WTC11 (cell line): ENCODE data around the gene BCL7A. TPM values are rescaled to one million over a fixed set of nuclear protein-coding genes. Genes with fewer than 3 reads are reported as not detected.

Source experiments
- ATAC-seq: fragments of 200-7000 bp; cut with Tn5 transposase; 2 replicates; pipeline ENCODE4 v1.10.0; 2021; ENCODE audit warnings: mild to moderate bottlenecking, moderate library complexity
- CTCF ChIA-PET: fragments of 300-600 bp; sonication (Branson Sonifier 250); formaldehyde crosslinking; loops from one replicate; lab custom pipeline; 2021; ENCODE audit warnings: antibody characterized with exemption; lab: Charles Lee
- POLR2A ChIA-PET: fragments of 350-600 bp; sonication (Branson Sonifier 250); formaldehyde crosslinking; loops from one replicate; lab custom pipeline; 2021; ENCODE audit warnings: antibody characterized with exemption; lab: Charles Lee
- DNase-seq: peaks from one replicate; pipeline ENCODE4 v3.0.0; 2021; ENCODE audit warnings: low spot score
- H3K27ac Mint-ChIP-seq: 2 replicates; pipeline ENCODE4 v1.8.0; 2021; ENCODE audit warnings: mixed read lengths
- H3K27me3 Mint-ChIP-seq: 2 replicates; pipeline ENCODE4 v1.8.0; 2021; ENCODE audit warnings: low read depth, mild to moderate bottlenecking, moderate library complexity, mixed read lengths
- H3K36me3 Mint-ChIP-seq: 2 replicates; pipeline ENCODE4 v1.8.0; 2021; ENCODE audit warnings: mixed read lengths
- H3K4me1 Mint-ChIP-seq: 2 replicates; pipeline ENCODE4 v1.8.0; 2022; ENCODE audit warnings: mixed read lengths
- H3K4me3 Mint-ChIP-seq: 2 replicates; pipeline ENCODE4 v1.8.0; 2021; ENCODE audit warnings: mild to moderate bottlenecking, moderate library complexity, mixed read lengths
- H3K9me3 Mint-ChIP-seq: 2 replicates; pipeline ENCODE4 v1.8.0; 2021; ENCODE audit warnings: mixed read lengths
- ATF2 ChIP-seq: sonication (generic); formaldehyde crosslinking; IDR thresholded peaks from 2 replicates; pipeline ENCODE4 v1.8.1; 2022; ENCODE audit warnings: low read depth, missing genetic modification reagents, borderline replicate concordance
- CBFB ChIP-seq: sonication (generic); formaldehyde crosslinking; IDR thresholded peaks from 2 replicates; pipeline ENCODE4 v1.8.1; 2022; ENCODE audit warnings: mild to moderate bottlenecking, low read depth, missing genetic modification reagents
- CREB1 ChIP-seq: sonication (generic); formaldehyde crosslinking; IDR thresholded peaks from 2 replicates; pipeline ENCODE4 v1.8.0; 2023; ENCODE audit warnings: mild to moderate bottlenecking, missing genetic modification reagents
- ERG ChIP-seq: fragments of 250-450 bp; sonication (Bioruptor Pico); IDR thresholded peaks from 2 replicates; pipeline ENCODE4 v1.8.0; 2021; ENCODE audit warnings: mild to moderate bottlenecking
- ETV6 ChIP-seq: sonication (generic); formaldehyde crosslinking; IDR thresholded peaks from 2 replicates; pipeline ENCODE4 v1.8.1; 2022; ENCODE audit warnings: mild to moderate bottlenecking, missing genetic modification reagents
- IRF2 ChIP-seq: sonication (generic); formaldehyde crosslinking; IDR thresholded peaks from 2 replicates; pipeline ENCODE4 v1.8.0; 2022; ENCODE audit warnings: low read depth, missing genetic modification reagents, borderline replicate concordance
- JAZF1 ChIP-seq: fragments of 250-450 bp; sonication (Bioruptor Pico); IDR thresholded peaks from 2 replicates; pipeline ENCODE4 v1.9.0; 2021; ENCODE audit warnings: moderate library complexity, mild to moderate bottlenecking, inconsistent platforms
- NR1H2 ChIP-seq: sonication (generic); formaldehyde crosslinking; IDR thresholded peaks from 2 replicates; pipeline ENCODE4 v1.9.0; 2021; ENCODE audit warnings: mild to moderate bottlenecking, moderate library complexity, missing genetic modification reagents
- PRRX2 ChIP-seq: fragments of 250-450 bp; sonication (Bioruptor Pico); IDR thresholded peaks from 2 replicates; pipeline ENCODE4 v1.8.0; 2021; ENCODE audit warnings: mild to moderate bottlenecking
- TCF7 ChIP-seq: sonication (generic); formaldehyde crosslinking; IDR thresholded peaks from 2 replicates; pipeline ENCODE4 v1.8.0; 2022; ENCODE audit warnings: mild to moderate bottlenecking, low read depth, missing genetic modification reagents, moderate library complexity
- TEAD1 ChIP-seq: sonication (generic); formaldehyde crosslinking; IDR thresholded peaks from 2 replicates; pipeline ENCODE4 v1.8.0; 2022; ENCODE audit warnings: mild to moderate bottlenecking, missing genetic modification reagents
- ZNF263 ChIP-seq: sonication (generic); formaldehyde crosslinking; IDR thresholded peaks from 2 replicates; pipeline ENCODE4 v1.8.1; 2022; ENCODE audit warnings: low read depth, mild to moderate bottlenecking, moderate library complexity, missing genetic modification reagents
- ZNF281 ChIP-seq: sonication (generic); formaldehyde crosslinking; IDR thresholded peaks from 2 replicates; pipeline ENCODE4 v1.8.0; 2023; ENCODE audit warnings: mild to moderate bottlenecking, missing genetic modification reagents
- total RNA-seq: library from RNA; stranded (reverse); gene quantifications from 3 replicates; pipeline ENCODE4 v1.2.3, GENCODE V29; 2021
- TF ChIP-seq, protein P1 (sequence below): fragments of 250-450 bp; sonication (Bioruptor Pico); IDR thresholded peaks from 2 replicates; pipeline ENCODE4 v2.1.2; 2022; ENCODE audit warnings: mild to moderate bottlenecking, moderate library complexity
- TF ChIP-seq, protein P2 (sequence below): sonication (generic); formaldehyde crosslinking; IDR thresholded peaks from 2 replicates; pipeline ENCODE4 v1.8.1; 2022; ENCODE audit warnings: mild to moderate bottlenecking, missing genetic modification reagents, moderate library complexity, borderline replicate concordance
- TF ChIP-seq, protein P3 (sequence below): sonication (generic); formaldehyde crosslinking; IDR thresholded peaks from 2 replicates; pipeline ENCODE4 v1.8.0; 2023; ENCODE audit warnings: missing genetic modification reagents, mild to moderate bottlenecking, borderline replicate concordance
- TF ChIP-seq, protein P4 (sequence below): sonication (generic); formaldehyde crosslinking; IDR thresholded peaks from 2 replicates; pipeline ENCODE4 v1.8.1; 2023; ENCODE audit warnings: mild to moderate bottlenecking, missing genetic modification reagents, moderate library complexity
- TF ChIP-seq, protein P5 (sequence below): sonication (generic); formaldehyde crosslinking; IDR thresholded peaks from 2 replicates; pipeline ENCODE4 v1.8.0; 2022; ENCODE audit warnings: mild to moderate bottlenecking, missing genetic modification reagents
- TF ChIP-seq, protein P6 (sequence below): sonication (generic); formaldehyde crosslinking; IDR thresholded peaks from 2 replicates; pipeline ENCODE4 v1.8.0; 2022; ENCODE audit warnings: mild to moderate bottlenecking, missing genetic modification reagents

BCL7A gene
- total RNA-seq, 1 experiment from 2014 or later = 19.7 TPM

GRCh38 chr12:122096591-122097149 is 75.0 kb downstream of the BCL7A start (continued):
- no peak for TF ChIP-seq CREB1
- TF ChIP-seq, protein P1, sequence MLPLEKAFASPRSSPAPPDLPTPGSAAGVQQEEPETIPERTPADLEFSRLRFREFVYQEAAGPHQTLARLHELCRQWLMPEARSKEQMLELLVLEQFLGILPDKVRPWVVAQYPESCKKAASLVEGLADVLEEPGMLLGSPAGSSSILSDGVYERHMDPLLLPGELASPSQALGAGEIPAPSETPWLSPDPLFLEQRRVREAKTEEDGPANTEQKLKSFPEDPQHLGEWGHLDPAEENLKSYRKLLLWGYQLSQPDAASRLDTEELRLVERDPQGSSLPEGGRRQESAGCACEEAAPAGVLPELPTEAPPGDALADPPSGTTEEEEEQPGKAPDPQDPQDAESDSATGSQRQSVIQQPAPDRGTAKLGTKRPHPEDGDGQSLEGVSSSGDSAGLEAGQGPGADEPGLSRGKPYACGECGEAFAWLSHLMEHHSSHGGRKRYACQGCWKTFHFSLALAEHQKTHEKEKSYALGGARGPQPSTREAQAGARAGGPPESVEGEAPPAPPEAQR (CRISPR knock-in tag) = no peak

- peaks cover 3% of the 10 kb centered on the region for H3K9me3 Mint-ChIP-seq
- ATAC-seq (peak; percentile 18; the same call in 1 of the 2 replicates), DNase-seq (no peak)
- peaks cover 9% of the 10 kb centered on the region for H3K36me3 Mint-ChIP-seq
- peaks cover 37% of the 10 kb centered on the region for H3K4me1 Mint-ChIP-seq
- CTCF ChIA-PET = interaction anchor here (0.6 to 2.3 kb wide), 10 partner anchors 9 to 701 kb away, joined by 3 to 18 read pairs (median 4); partner anchors contain the start of gene CFAP251
- peak overlapping the region; percentile 93 for H3K27ac Mint-ChIP-seq
- POLR2A ChIA-PET = interaction anchor here (0.8 kb wide), 1 partner anchor 16 kb away, joined by 4 read pairs; no protein-coding TSS in a partner anchor
- H3K27me3 Mint-ChIP-seq = no peaks in the 10 kb centered on the region
- no peak overlapping the region for H3K4me3 Mint-ChIP-seq
- TF ChIP-seq, protein P2, sequence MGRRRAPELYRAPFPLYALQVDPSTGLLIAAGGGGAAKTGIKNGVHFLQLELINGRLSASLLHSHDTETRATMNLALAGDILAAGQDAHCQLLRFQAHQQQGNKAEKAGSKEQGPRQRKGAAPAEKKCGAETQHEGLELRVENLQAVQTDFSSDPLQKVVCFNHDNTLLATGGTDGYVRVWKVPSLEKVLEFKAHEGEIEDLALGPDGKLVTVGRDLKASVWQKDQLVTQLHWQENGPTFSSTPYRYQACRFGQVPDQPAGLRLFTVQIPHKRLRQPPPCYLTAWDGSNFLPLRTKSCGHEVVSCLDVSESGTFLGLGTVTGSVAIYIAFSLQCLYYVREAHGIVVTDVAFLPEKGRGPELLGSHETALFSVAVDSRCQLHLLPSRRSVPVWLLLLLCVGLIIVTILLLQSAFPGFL (CRISPR knock-in tag) = no peak
- TF ChIP-seq ZNF263 = no peak
- TF ChIP-seq, protein P3, sequence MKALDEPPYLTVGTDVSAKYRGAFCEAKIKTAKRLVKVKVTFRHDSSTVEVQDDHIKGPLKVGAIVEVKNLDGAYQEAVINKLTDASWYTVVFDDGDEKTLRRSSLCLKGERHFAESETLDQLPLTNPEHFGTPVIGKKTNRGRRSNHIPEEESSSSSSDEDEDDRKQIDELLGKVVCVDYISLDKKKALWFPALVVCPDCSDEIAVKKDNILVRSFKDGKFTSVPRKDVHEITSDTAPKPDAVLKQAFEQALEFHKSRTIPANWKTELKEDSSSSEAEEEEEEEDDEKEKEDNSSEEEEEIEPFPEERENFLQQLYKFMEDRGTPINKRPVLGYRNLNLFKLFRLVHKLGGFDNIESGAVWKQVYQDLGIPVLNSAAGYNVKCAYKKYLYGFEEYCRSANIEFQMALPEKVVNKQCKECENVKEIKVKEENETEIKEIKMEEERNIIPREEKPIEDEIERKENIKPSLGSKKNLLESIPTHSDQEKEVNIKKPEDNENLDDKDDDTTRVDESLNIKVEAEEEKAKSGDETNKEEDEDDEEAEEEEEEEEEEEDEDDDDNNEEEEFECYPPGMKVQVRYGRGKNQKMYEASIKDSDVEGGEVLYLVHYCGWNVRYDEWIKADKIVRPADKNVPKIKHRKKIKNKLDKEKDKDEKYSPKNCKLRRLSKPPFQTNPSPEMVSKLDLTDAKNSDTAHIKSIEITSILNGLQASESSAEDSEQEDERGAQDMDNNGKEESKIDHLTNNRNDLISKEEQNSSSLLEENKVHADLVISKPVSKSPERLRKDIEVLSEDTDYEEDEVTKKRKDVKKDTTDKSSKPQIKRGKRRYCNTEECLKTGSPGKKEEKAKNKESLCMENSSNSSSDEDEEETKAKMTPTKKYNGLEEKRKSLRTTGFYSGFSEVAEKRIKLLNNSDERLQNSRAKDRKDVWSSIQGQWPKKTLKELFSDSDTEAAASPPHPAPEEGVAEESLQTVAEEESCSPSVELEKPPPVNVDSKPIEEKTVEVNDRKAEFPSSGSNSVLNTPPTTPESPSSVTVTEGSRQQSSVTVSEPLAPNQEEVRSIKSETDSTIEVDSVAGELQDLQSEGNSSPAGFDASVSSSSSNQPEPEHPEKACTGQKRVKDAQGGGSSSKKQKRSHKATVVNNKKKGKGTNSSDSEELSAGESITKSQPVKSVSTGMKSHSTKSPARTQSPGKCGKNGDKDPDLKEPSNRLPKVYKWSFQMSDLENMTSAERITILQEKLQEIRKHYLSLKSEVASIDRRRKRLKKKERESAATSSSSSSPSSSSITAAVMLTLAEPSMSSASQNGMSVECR (CRISPR knock-in tag) = no peak
- no peak for TF ChIP-seq PRRX2 (CRISPR knock-in tag)
- no peak for TF ChIP-seq NR1H2 (CRISPR knock-in tag)
- TF ChIP-seq, protein P4, sequence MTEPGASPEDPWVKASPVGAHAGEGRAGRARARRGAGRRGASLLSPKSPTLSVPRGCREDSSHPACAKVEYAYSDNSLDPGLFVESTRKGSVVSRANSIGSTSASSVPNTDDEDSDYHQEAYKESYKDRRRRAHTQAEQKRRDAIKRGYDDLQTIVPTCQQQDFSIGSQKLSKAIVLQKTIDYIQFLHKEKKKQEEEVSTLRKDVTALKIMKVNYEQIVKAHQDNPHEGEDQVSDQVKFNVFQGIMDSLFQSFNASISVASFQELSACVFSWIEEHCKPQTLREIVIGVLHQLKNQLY (CRISPR knock-in tag) = no peak
- TF ChIP-seq ATF2 (CRISPR knock-in tag) = no peak
- TF ChIP-seq ETV6 (CRISPR knock-in tag) = no peak
- no peak for TF ChIP-seq CBFB
- TF ChIP-seq, protein P5, sequence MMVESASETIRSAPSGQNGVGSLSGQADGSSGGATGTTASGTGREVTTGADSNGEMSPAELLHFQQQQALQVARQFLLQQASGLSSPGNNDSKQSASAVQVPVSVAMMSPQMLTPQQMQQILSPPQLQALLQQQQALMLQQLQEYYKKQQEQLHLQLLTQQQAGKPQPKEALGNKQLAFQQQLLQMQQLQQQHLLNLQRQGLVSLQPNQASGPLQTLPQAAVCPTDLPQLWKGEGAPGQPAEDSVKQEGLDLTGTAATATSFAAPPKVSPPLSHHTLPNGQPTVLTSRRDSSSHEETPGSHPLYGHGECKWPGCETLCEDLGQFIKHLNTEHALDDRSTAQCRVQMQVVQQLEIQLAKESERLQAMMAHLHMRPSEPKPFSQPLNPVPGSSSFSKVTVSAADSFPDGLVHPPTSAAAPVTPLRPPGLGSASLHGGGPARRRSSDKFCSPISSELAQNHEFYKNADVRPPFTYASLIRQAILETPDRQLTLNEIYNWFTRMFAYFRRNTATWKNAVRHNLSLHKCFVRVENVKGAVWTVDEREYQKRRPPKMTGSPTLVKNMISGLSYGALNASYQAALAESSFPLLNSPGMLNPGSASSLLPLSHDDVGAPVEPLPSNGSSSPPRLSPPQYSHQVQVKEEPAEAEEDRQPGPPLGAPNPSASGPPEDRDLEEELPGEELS = no peak
- TF ChIP-seq ERG (CRISPR knock-in tag) = no peak
- TF ChIP-seq TEAD1 (CRISPR knock-in tag) = no peak
- no peak for TF ChIP-seq TCF7 (CRISPR knock-in tag)
- TF ChIP-seq ZNF281 = no peak
- TF ChIP-seq, protein P6, sequence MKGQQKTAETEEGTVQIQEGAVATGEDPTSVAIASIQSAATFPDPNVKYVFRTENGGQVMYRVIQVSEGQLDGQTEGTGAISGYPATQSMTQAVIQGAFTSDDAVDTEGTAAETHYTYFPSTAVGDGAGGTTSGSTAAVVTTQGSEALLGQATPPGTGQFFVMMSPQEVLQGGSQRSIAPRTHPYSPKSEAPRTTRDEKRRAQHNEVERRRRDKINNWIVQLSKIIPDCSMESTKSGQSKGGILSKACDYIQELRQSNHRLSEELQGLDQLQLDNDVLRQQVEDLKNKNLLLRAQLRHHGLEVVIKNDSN (CRISPR knock-in tag) = no peak
- no peak for TF ChIP-seq JAZF1 (CRISPR knock-in tag)
- TF ChIP-seq IRF2 (CRISPR knock-in tag) = no peak
These were observed 75.9 kb downstream of the BCL7A start for GRCh38 chr12:122097584-122097926.
